SK-N-SH treated with all-trans-retinoic acid at 6 μM for 48 hours (cell line): ENCODE measurements around the gene SETDB2.

Experiments
- ATAC-seq: fragments of 200-7000 bp; cut with Tn5 transposase; 3 replicates; pipeline ENCODE4 v1.9.1; 2020; ENCODE audit warnings: mild to moderate bottlenecking, moderate library complexity
- BACH2 ChIP-seq: fragments of 250-450 bp; sonication (Bioruptor Pico); IDR thresholded peaks from 2 replicates; pipeline ENCODE4 v1.9.0; 2021; ENCODE audit warnings: mild to moderate bottlenecking, borderline replicate concordance
- CREB5 ChIP-seq: fragments of 250-450 bp; sonication (Bioruptor Pico); IDR thresholded peaks from 2 replicates; pipeline ENCODE4 v1.5.1; 2020; ENCODE audit warnings: low read depth, mild to moderate bottlenecking, moderate library complexity
- ESRRG ChIP-seq: fragments of 250-450 bp; sonication (Bioruptor Pico); IDR thresholded peaks from 2 replicates; pipeline ENCODE4 v1.6.1; 2021; ENCODE audit warnings: mild to moderate bottlenecking
- ISL1 ChIP-seq: fragments of 250-450 bp; sonication (Bioruptor Pico); IDR thresholded peaks from 2 replicates; pipeline ENCODE4 v2.1.2; 2022; ENCODE audit warnings: mild to moderate bottlenecking, moderate library complexity
- OSR1 ChIP-seq: fragments of 250-450 bp; sonication (Bioruptor Pico); IDR thresholded peaks from 2 replicates; pipeline ENCODE4 v1.8.0; 2022; ENCODE audit warnings: moderate library complexity, mild to moderate bottlenecking, inconsistent platforms
- PATZ1 ChIP-seq: fragments of 250-450 bp; sonication (Bioruptor Pico); IDR thresholded peaks from 2 replicates; pipeline ENCODE4 v1.8.0; 2020; ENCODE audit warnings: mild to moderate bottlenecking, moderate library complexity, borderline replicate concordance
- RARB ChIP-seq: fragments of 250-450 bp; sonication (Bioruptor Pico); IDR thresholded peaks from 2 replicates; pipeline ENCODE4 v1.8.0; 2021; ENCODE audit warnings: mild to moderate bottlenecking, moderate library complexity
- SNAI2 ChIP-seq: fragments of 250-450 bp; sonication (Bioruptor Pico); IDR thresholded peaks from 2 replicates; pipeline ENCODE4 v1.5.0; 2020; ENCODE audit warnings: mild to moderate bottlenecking, moderate library complexity
- TCF4 ChIP-seq: fragments of 250-450 bp; sonication (Bioruptor Pico); IDR thresholded peaks from 2 replicates; pipeline ENCODE4 v1.8.0; 2021; ENCODE audit warnings: mild to moderate bottlenecking, moderate library complexity, borderline replicate concordance
- TOX ChIP-seq: fragments of 250-450 bp; sonication (Bioruptor Pico); IDR thresholded peaks from 2 replicates; pipeline ENCODE4 v1.8.0; 2021; ENCODE audit warnings: mild to moderate bottlenecking, moderate library complexity, borderline replicate concordance
- TSHZ2 ChIP-seq: fragments of 250-450 bp; sonication (Bioruptor Pico); IDR thresholded peaks from 2 replicates; pipeline ENCODE4 v1.5.0; 2020; ENCODE audit warnings: mild to moderate bottlenecking, moderate library complexity
- ZFP3 ChIP-seq: fragments of 250-450 bp; sonication (Bioruptor Pico); IDR thresholded peaks from 2 replicates; pipeline ENCODE4 v1.5.0; 2020; ENCODE audit warnings: mild to moderate bottlenecking, moderate library complexity
- ZNF565 ChIP-seq: fragments of 450-650 bp; formaldehyde crosslinking; conservative IDR thresholded peaks from 2 replicates; pipeline ENCODE4 v1.5.0; 2020; ENCODE audit warnings: low read depth, mild to moderate bottlenecking, moderate library complexity
- ZNF70 ChIP-seq: fragments of 450-650 bp; formaldehyde crosslinking; IDR thresholded peaks from 2 replicates; pipeline ENCODE4 v1.5.0; 2020; ENCODE audit warnings: mild to moderate bottlenecking, moderate library complexity
- TF ChIP-seq, protein P1 (sequence below): fragments of 250-450 bp; sonication (Bioruptor Pico); IDR thresholded peaks from 2 replicates; pipeline ENCODE4 v1.8.0; 2021; ENCODE audit warnings: low read depth, mild to moderate bottlenecking, moderate library complexity, borderline replicate concordance
- TF ChIP-seq, protein P2 (sequence below): fragments of 250-450 bp; sonication (Bioruptor Pico); IDR thresholded peaks from 2 replicates; pipeline ENCODE4 v1.5.1; 2021; ENCODE audit warnings: mild to moderate bottlenecking, moderate library complexity

The SETDB2 gene

DNA sequence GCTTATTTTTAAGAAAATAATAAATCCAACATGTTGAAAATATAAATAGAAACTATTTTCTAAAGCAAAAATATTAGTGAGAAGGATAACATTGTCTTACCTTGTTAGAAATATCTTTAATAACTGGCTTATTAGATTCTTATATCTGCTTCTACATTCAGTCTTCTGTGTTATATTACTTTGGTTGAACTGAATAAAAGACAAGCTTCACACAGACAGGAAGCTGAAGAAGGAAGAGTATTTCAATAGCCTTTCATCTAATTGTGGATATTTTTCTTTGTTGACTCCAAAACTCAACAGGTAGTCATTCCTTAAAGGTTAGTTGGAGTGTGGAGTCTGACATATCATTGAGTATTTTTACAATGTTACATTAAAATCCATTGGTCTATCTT, 10.9 kb downstream of the SETDB2 start:
- ATAC-seq: no peak; the same call in 2 of the 3 replicates
- TF ChIP-seq, protein P1, sequence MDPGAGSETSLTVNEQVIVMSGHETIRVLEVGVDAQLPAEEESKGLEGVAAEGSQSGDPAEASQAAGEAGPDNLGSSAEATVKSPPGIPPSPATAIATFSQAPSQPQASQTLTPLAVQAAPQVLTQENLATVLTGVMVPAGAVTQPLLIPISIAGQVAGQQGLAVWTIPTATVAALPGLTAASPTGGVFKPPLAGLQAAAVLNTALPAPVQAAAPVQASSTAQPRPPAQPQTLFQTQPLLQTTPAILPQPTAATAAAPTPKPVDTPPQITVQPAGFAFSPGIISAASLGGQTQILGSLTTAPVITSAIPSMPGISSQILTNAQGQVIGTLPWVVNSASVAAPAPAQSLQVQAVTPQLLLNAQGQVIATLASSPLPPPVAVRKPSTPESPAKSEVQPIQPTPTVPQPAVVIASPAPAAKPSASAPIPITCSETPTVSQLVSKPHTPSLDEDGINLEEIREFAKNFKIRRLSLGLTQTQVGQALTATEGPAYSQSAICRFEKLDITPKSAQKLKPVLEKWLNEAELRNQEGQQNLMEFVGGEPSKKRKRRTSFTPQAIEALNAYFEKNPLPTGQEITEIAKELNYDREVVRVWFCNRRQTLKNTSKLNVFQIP (CRISPR knock-in tag): no peak
- no peak for TF ChIP-seq SNAI2

- no peak for ATAC-seq
- TF ChIP-seq TCF4 (CRISPR knock-in tag) (no peak), OSR1 (CRISPR knock-in tag) (no peak), TSHZ2 (CRISPR knock-in tag) (no peak), RARB (CRISPR knock-in tag) (no peak), TOX (CRISPR knock-in tag) (no peak), ESRRG (CRISPR knock-in tag) (no peak), ZFP3 (no peak), ISL1 (no peak), ZNF565 (CRISPR knock-in tag) (no peak), SNAI2 (no peak), BACH2 (CRISPR knock-in tag) (no peak), PATZ1 (CRISPR knock-in tag) (no peak), ZNF70 (CRISPR knock-in tag) (no peak)
- TF ChIP-seq, protein P1 (CRISPR knock-in tag): no peak
- TF ChIP-seq, protein P2, sequence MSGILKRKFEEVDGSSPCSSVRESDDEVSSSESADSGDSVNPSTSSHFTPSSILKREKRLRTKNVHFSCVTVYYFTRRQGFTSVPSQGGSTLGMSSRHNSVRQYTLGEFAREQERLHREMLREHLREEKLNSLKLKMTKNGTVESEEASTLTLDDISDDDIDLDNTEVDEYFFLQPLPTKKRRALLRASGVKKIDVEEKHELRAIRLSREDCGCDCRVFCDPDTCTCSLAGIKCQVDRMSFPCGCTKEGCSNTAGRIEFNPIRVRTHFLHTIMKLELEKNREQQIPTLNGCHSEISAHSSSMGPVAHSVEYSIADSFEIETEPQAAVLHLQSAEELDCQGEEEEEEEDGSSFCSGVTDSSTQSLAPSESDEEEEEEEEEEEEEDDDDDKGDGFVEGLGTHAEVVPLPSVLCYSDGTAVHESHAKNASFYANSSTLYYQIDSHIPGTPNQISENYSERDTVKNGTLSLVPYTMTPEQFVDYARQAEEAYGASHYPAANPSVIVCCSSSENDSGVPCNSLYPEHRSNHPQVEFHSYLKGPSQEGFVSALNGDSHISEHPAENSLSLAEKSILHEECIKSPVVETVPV (CRISPR knock-in tag): no peak
- TF ChIP-seq, all 23 proteins: peak for 0
These were observed 12.1 kb downstream of the SETDB2 start for GRCh38 chr13:49456156-49456555.

GRCh38 chr13:49457221-49457620, 13.1 kb downstream of the SETDB2 start:
- ATAC-seq: no peak
- TF ChIP-seq, protein P2 (CRISPR knock-in tag): no peak
- TF ChIP-seq CREB5: no peak
- TF ChIP-seq, protein P1 (CRISPR knock-in tag): no peak
- no peak for TF ChIP-seq ISL1
- no peak for TF ChIP-seq ESRRG (CRISPR knock-in tag)
- no peak for TF ChIP-seq SNAI2
- no peak for TF ChIP-seq PATZ1 (CRISPR knock-in tag)
- no peak for TF ChIP-seq TSHZ2 (CRISPR knock-in tag)
- no peak for TF ChIP-seq RARB (CRISPR knock-in tag)
